Measurements from ENCODE around the gene SNORC. TPM values are rescaled to one million over a fixed set of nuclear protein-coding genes. Genes with fewer than 3 reads are reported as not detected.

SNORC gene
- polyA plus RNA-seq, 1 of the 3 experiments (the other 2 are of a cell fraction), result 1.2 TPM

GRCh38 chr2:232842689-232843088, 27.4 kb upstream of the SNORC start:
- Histone ChIP-seq H3K9me3 (no peaks in the 10 kb centered on the region), H3K27me3 (ENCODE audit: insufficient read depth) (no peaks in the 10 kb centered on the region), H3K27ac (ENCODE audit: low read depth in 2 of 2, low read length in 1 of 2) (no peak overlapping the region), H2AFZ (ENCODE audit: low read depth) (no peak overlapping the region), H3K9ac (no peak overlapping the region), H3K36me3 (replicated peaks in 1 of 2; ENCODE audit: control insufficient read depth in 1 of 2, insufficient read depth in 2 of 2, low read length in 1 of 2) (peaks cover 64 to 66% of the 10 kb centered on the region in 2 experiments), H3K4me3 (ENCODE audit: low read depth in 2 of 2, low read length in 1 of 2) (no peak overlapping the region), H3K9me2 (no peaks in the 10 kb centered on the region), H3K4me2 (no peak overlapping the region), H3F3A (replicated peaks; ENCODE audit: insufficient read depth) (no peaks in the 10 kb centered on the region), H3K79me2 (ENCODE audit: insufficient read depth) (no peaks in the 10 kb centered on the region), H3K4me1 (ENCODE audit: control insufficient read depth in 1 of 2, insufficient read depth in 2 of 2, low read depth in 1 of 2, low read length in 1 of 2) (peaks cover 0 to 10% of the 10 kb centered on the region in 2 experiments; a peak in 2 of 4 replicates), H4K20me1 (ENCODE audit: insufficient read depth) (peaks cover 8% of the 10 kb centered on the region)
- TF ChIP-seq, protein P1, sequence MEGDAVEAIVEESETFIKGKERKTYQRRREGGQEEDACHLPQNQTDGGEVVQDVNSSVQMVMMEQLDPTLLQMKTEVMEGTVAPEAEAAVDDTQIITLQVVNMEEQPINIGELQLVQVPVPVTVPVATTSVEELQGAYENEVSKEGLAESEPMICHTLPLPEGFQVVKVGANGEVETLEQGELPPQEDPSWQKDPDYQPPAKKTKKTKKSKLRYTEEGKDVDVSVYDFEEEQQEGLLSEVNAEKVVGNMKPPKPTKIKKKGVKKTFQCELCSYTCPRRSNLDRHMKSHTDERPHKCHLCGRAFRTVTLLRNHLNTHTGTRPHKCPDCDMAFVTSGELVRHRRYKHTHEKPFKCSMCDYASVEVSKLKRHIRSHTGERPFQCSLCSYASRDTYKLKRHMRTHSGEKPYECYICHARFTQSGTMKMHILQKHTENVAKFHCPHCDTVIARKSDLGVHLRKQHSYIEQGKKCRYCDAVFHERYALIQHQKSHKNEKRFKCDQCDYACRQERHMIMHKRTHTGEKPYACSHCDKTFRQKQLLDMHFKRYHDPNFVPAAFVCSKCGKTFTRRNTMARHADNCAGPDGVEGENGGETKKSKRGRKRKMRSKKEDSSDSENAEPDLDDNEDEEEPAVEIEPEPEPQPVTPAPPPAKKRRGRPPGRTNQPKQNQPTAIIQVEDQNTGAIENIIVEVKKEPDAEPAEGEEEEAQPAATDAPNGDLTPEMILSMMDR (IDR thresholded peaks at IDR 0.05), result no peak
- TF ChIP-seq POLR2AphosphoS5 (IDR thresholded peaks at IDR 0.05; ENCODE audit: low read depth, low read length), result no peak
- WGBS (ENCODE audit: low lambda C conversion rate), result 50% methylated on average over 2 of the region's 2 CpGs
- CTCF ChIA-PET, result no interaction called here
- POLR2A ChIA-PET, result no interaction called here
- no peak for DNase-seq

- ChIA-PET CTCF (interaction anchor here (0.6 kb wide), 1 partner anchor 9 kb away, joined by 3 read pairs; no protein-coding TSS in a partner anchor), POLR2A (no interaction called here)
- 93% methylated on average over 3 of the region's 3 CpGs for WGBS (ENCODE audit: low lambda C conversion rate)
- no peak for DNase-seq
- no peaks in the 10 kb centered on the region for H3F3A ChIP-seq (replicated peaks; ENCODE audit: insufficient read depth)
- H3K9me2 ChIP-seq, result no peaks in the 10 kb centered on the region
- no peak overlapping the region for H3K4me2 ChIP-seq
- H3K27ac ChIP-seq (ENCODE audit: low read depth in 2 of 2, low read length in 1 of 2), result no peak overlapping the region
- no peaks in the 10 kb centered on the region for H3K27me3 ChIP-seq (ENCODE audit: insufficient read depth)
- peaks cover 72 to 74% of the 10 kb centered on the region in 2 experiments for H3K36me3 ChIP-seq (replicated peaks in 1 of 2; ENCODE audit: control insufficient read depth in 1 of 2, insufficient read depth in 2 of 2, low read length in 1 of 2)
- no peak overlapping the region for H2AFZ ChIP-seq (ENCODE audit: low read depth)
- no peak overlapping the region for H3K9ac ChIP-seq
- no peak for TF ChIP-seq TCF12 (IDR thresholded peaks at IDR 0.05)
- TF ChIP-seq, protein P1 (IDR thresholded peaks at IDR 0.05), result peak; percentile 22; the same call in 1 of the 2 replicates
- H3K4me1 ChIP-seq (ENCODE audit: control insufficient read depth in 1 of 2, insufficient read depth in 2 of 2, low read depth in 1 of 2, low read length in 1 of 2), result no peaks in the 10 kb centered on the region
- H3K4me3 ChIP-seq (ENCODE audit: low read depth in 2 of 2, low read length in 1 of 2), result no peak overlapping the region
- H3K79me2 ChIP-seq (ENCODE audit: insufficient read depth), result no peaks in the 10 kb centered on the region
- H3K9me3 ChIP-seq, result no peaks in the 10 kb centered on the region
- H4K20me1 ChIP-seq (ENCODE audit: insufficient read depth), result peaks cover 3% of the 10 kb centered on the region
These were observed 26.2 kb upstream of the SNORC start for GRCh38 chr2:232843834-232844233.

DNA sequence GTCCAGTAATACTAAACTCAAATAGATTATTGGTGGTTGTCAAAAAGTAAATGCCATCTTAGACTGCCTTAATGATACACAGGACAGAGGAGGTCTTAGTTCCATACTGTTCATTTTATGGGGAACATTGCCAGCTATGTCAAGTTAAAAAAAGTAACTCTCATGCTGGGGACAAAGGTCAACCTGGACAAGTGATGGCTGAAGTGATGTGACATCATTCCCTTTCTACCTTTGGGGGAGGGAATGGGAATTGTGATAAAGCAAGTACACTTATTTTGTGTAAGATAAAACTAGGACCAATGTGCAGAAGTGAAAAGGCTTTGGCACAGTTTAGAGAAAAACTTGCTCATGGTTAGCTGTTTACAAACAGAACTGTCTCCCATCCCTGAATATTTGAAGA, 24.0 kb upstream of the SNORC start:
- H3K36me3 ChIP-seq (replicated peaks in 1 of 2; ENCODE audit: control insufficient read depth in 1 of 2, insufficient read depth in 2 of 2, low read length in 1 of 2), result peaks cover 68 to 71% of the 10 kb centered on the region in 2 experiments
- H3K9me2 ChIP-seq, result no peaks in the 10 kb centered on the region
- no peak overlapping the region for H3K4me2 ChIP-seq
- no peaks in the 10 kb centered on the region for H4K20me1 ChIP-seq (ENCODE audit: insufficient read depth)
- H3F3A ChIP-seq (replicated peaks; ENCODE audit: insufficient read depth), result no peaks in the 10 kb centered on the region
- no peaks in the 10 kb centered on the region for H3K27me3 ChIP-seq (ENCODE audit: insufficient read depth)
- ChIA-PET POLR2A (no interaction called here), CTCF (interaction anchor here (0.6 kb wide), 1 partner anchor 185 kb away, joined by 3 read pairs; no protein-coding TSS in a partner anchor)
- no peak overlapping the region for H3K4me3 ChIP-seq (ENCODE audit: low read depth in 2 of 2, low read length in 1 of 2)
- H3K4me1 ChIP-seq (ENCODE audit: control insufficient read depth in 1 of 2, insufficient read depth in 2 of 2, low read depth in 1 of 2, low read length in 1 of 2), result no peaks in the 10 kb centered on the region
- H3K79me2 ChIP-seq (ENCODE audit: insufficient read depth), result no peaks in the 10 kb centered on the region
- no peak overlapping the region for H3K27ac ChIP-seq (ENCODE audit: low read depth in 2 of 2, low read length in 1 of 2)
- H3K9me3 ChIP-seq, result no peaks in the 10 kb centered on the region
- H2AFZ ChIP-seq (ENCODE audit: low read depth), result no peak overlapping the region
- H3K9ac ChIP-seq, result no peak overlapping the region
- DNase-seq, result no peak
- TF ChIP-seq MXI1 (IDR thresholded peaks at IDR 0.05; ENCODE audit: low read depth, low read length) (no peak), ELF1 (IDR thresholded peaks at IDR 0.05) (no peak), GATA2 (CRISPR knock-in tag; IDR thresholded peaks at IDR 0.05) (no peak), EZH2phosphoT487 (IDR thresholded peaks at IDR 0.05; ENCODE audit: borderline replicate concordance, low read depth) (no peak), NFIC (IDR thresholded peaks at IDR 0.05; ENCODE audit: borderline replicate concordance) (no peak), RFX5 (IDR thresholded peaks at IDR 0.05; ENCODE audit: low read length) (no peak), YY1 (IDR thresholded peaks at IDR 0.05; ENCODE audit: low read depth) (no peak)
- TF ChIP-seq, protein P1 (IDR thresholded peaks at IDR 0.05), result no peak
